ENCODE results near the gene HAUS8. TPM values are rescaled to one million over a fixed set of nuclear protein-coding genes. Genes with fewer than 3 reads are reported as not detected.

The HAUS8 gene
- total and polyA plus RNA-seq, 2 donors (not counting 3 experiments of a cell fraction or from before 2014, with no cell fraction given), result 9.6 to 30.3 TPM

DNA sequence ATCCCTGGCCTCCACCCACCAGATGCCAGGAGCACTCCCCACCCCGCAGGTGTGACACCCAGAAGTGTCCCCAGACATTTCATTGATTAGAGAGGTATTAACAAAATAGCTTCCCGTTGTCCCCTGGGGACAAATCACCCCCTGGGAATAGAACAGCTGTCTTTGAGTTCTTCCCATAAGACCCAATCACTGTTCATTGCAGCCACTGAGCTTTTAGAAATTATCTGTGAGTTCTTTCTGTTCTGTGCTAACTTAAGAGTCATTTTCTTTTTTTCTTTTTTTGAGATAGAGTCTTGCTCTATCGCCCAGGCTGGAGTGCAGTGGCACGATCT is 33.2 kb upstream of the HAUS8 start:
- Histone ChIP-seq H3K9me1 (replicated peaks; ENCODE audit: control insufficient read depth, extremely low read depth, insufficient read depth, low read length) (no peaks in the 10 kb centered on the region), H3K4me2 (ENCODE audit: insufficient read depth, low read length) (peak overlapping the region; percentile 0), H3K36me3 (ENCODE audit: control insufficient read depth in 2 of 2, extremely low read depth in 1 of 2, insufficient read depth in 2 of 2, low read length in 2 of 2) (peaks cover 0 to 12% of the 10 kb centered on the region in 2 experiments), H3K27me3 (ENCODE audit: control insufficient read depth in 2 of 2, insufficient read depth in 2 of 2, low read length in 2 of 2) (no peaks in the 10 kb centered on the region), H3K9ac (replicated peaks; ENCODE audit: extremely low read depth, insufficient read depth, low read length) (peak overlapping the region; percentile 1), H4K20me1 (replicated peaks; ENCODE audit: control insufficient read depth, extremely low read depth, insufficient read depth, low read length) (no peaks in the 10 kb centered on the region), H3K27ac (ENCODE audit: insufficient read depth, low read depth, low read length) (peak overlapping the region; percentile 80), H3K4me1 (ENCODE audit: control insufficient read depth, extremely low read depth, insufficient read depth, low read length) (peaks cover 11% of the 10 kb centered on the region), H3K4me3 (replicated peaks in 1 of 3; ENCODE audit: insufficient read depth in 1 of 3, low read depth in 1 of 3, low read length in 3 of 3) (no peak overlapping the region), H3K79me2 (ENCODE audit: control insufficient read depth, insufficient read depth, low read length) (peaks cover 72% of the 10 kb centered on the region), H3K9me3 (replicated peaks; ENCODE audit: control insufficient read depth, insufficient read depth, low read length) (no peaks in the 10 kb centered on the region), H2AFZ (ENCODE audit: low read depth, low read length) (no peak overlapping the region)
- BruUV-seq (replicated peaks), result TSS peak; percentile 51
- CTCF ChIA-PET, result interaction anchor here (0.9 to 1.6 kb wide), 7 partner anchors 8 to 32 kb away, joined by 3 to 10 read pairs (median 3); no protein-coding TSS in a partner anchor
- dilution Hi-C loops (cut with MboI; ENCODE audit: extremely low pct_ligation_motif_present, low sequenced_read_pairs) (no loop called here), intact Hi-C loops (cut with micrococcal nuclease) (loop anchor here (1.0 to 5.0 kb wide), 4 partner anchors 27 to 39 kb away; partner anchors contain the start of genes HAUS8 and MYO9B)
- TF ChIP-seq JUN (IDR thresholded peaks at IDR 0.05; ENCODE audit: borderline replicate concordance, insufficient read depth, insufficient read length, low read depth) (no peak), POLR2A (IDR thresholded peaks at IDR 0.05; ENCODE audit: low read depth, low read length) (no peak)
- no peak for DNase-seq (ENCODE audit: low read depth, low spot score)
- no peak for FAIRE-seq
- POLR2A ChIA-PET, result no interaction called here

DNA sequence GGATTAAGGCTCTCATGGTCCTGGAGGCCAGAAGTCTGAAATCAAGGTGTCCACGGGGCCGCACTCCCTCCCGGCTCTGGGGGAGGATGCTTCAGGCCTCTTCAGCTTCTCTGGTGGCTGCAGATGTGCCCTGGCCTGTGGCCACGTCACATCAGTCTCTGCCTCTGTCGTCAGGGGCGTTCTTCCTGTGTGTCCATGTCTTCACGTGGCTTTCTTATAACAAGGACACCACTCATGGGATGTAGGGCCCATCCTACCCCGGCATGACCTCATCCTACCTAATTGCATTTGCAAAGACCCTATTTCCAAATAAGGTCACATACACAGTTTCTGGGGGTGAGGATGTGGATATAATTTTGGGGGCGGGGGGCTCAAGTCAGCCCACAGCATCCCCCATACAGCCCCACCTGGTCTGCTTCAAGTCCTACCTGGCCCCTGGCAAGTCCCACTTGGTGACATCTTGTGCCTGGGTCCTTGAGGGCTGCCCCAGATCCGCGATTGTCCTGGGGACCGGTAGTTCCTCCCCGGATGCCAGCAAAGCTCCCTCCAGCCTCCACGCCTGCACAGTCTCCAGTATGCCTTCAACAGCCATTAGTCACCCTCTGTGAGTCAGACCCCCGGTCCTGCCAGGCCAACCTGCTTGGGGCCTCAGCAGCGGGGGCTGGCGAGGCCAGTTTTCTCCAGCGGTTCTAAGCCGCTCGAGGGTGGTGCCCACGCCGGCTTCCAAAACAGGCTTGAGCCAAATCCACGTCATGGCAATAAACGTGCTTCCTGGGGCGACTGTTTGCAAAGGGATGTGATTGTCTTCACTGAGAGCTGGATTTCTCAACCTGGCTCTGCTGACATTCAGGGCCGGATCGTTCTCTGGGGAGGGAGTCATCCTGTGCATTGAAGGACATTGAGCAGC is 32.5 kb upstream of the HAUS8 start:
- CTCF ChIA-PET, result interaction anchor here (0.9 to 1.6 kb wide), 7 partner anchors 8 to 31 kb away, joined by 3 to 10 read pairs (median 3); no protein-coding TSS in a partner anchor
- BruUV-seq (replicated peaks), result TSS peak; percentile 80

More for the DNA sequence above, 32.5 kb upstream of the HAUS8 start:
- Histone ChIP-seq H3K4me1 (ENCODE audit: control insufficient read depth, extremely low read depth, insufficient read depth, low read length) (peaks cover 11% of the 10 kb centered on the region), H3K27ac (ENCODE audit: insufficient read depth, low read depth, low read length) (peak overlapping the region; percentile 80), H3K79me2 (ENCODE audit: control insufficient read depth, insufficient read depth, low read length) (peaks cover 72% of the 10 kb centered on the region), H4K20me1 (replicated peaks; ENCODE audit: control insufficient read depth, extremely low read depth, insufficient read depth, low read length) (no peaks in the 10 kb centered on the region), H3K4me3 (replicated peaks in 1 of 3; ENCODE audit: insufficient read depth in 1 of 3, low read depth in 1 of 3, low read length in 3 of 3) (no peak overlapping the region), H3K9me3 (replicated peaks; ENCODE audit: control insufficient read depth, insufficient read depth, low read length) (no peaks in the 10 kb centered on the region), H3K9me1 (replicated peaks; ENCODE audit: control insufficient read depth, extremely low read depth, insufficient read depth, low read length) (no peaks in the 10 kb centered on the region), H3K4me2 (ENCODE audit: insufficient read depth, low read length) (peak overlapping the region; percentile 8), H3K27me3 (ENCODE audit: control insufficient read depth in 2 of 2, insufficient read depth in 2 of 2, low read length in 2 of 2) (no peaks in the 10 kb centered on the region), H3K36me3 (ENCODE audit: control insufficient read depth in 2 of 2, extremely low read depth in 1 of 2, insufficient read depth in 2 of 2, low read length in 2 of 2) (peaks cover 0 to 12% of the 10 kb centered on the region in 2 experiments), H2AFZ (ENCODE audit: low read depth, low read length) (no peak overlapping the region), H3K9ac (replicated peaks; ENCODE audit: extremely low read depth, insufficient read depth, low read length) (peak overlapping the region; percentile 6)
- DNase-seq (ENCODE audit: low read depth, low spot score) (peak; percentile 96), FAIRE-seq (peak; percentile 99)
- POLR2A ChIA-PET, result interaction anchor here (0.5 kb wide), 1 partner anchor 23 kb away, joined by 4 read pairs; no protein-coding TSS in a partner anchor
- dilution Hi-C loops (cut with MboI; ENCODE audit: extremely low pct_ligation_motif_present, low sequenced_read_pairs), result no loop called here
- TF ChIP-seq FOS (IDR thresholded peaks at IDR 0.05; ENCODE audit: borderline replicate concordance, insufficient read depth, low read length), result peak; percentile 98
- TF ChIP-seq EZH2 (IDR thresholded peaks at IDR 0.05; ENCODE audit: borderline replicate concordance, low read depth, low read length, severe bottlenecking), result no peak
- no peak for TF ChIP-seq GATA2 (IDR thresholded peaks at IDR 0.05; ENCODE audit: insufficient read depth, insufficient read length, low read depth, low read length)
- TF ChIP-seq POLR2A (IDR thresholded peaks at IDR 0.05; ENCODE audit: low read depth, low read length), result no peak
- TF ChIP-seq MYC (IDR thresholded peaks at IDR 0.05; ENCODE audit: low read depth, low read length), result peak; percentile 8
- peak; percentile 91 for TF ChIP-seq POLR2AphosphoS5 (IDR thresholded peaks at IDR 0.05; ENCODE audit: insufficient read depth, low read depth, low read length)
- TF ChIP-seq JUN (IDR thresholded peaks at IDR 0.05; ENCODE audit: borderline replicate concordance, insufficient read depth, insufficient read length, low read depth), result peak; percentile 86
- TF ChIP-seq, protein P1, sequence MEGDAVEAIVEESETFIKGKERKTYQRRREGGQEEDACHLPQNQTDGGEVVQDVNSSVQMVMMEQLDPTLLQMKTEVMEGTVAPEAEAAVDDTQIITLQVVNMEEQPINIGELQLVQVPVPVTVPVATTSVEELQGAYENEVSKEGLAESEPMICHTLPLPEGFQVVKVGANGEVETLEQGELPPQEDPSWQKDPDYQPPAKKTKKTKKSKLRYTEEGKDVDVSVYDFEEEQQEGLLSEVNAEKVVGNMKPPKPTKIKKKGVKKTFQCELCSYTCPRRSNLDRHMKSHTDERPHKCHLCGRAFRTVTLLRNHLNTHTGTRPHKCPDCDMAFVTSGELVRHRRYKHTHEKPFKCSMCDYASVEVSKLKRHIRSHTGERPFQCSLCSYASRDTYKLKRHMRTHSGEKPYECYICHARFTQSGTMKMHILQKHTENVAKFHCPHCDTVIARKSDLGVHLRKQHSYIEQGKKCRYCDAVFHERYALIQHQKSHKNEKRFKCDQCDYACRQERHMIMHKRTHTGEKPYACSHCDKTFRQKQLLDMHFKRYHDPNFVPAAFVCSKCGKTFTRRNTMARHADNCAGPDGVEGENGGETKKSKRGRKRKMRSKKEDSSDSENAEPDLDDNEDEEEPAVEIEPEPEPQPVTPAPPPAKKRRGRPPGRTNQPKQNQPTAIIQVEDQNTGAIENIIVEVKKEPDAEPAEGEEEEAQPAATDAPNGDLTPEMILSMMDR (IDR thresholded peaks at IDR 0.05; ENCODE audit: extremely low read depth in 1 of 2, insufficient read depth in 1 of 2, low read depth in 1 of 2, low read length in 2 of 2), result no peak
- intact Hi-C loops (cut with micrococcal nuclease), result loop anchor here (1.0 to 5.0 kb wide), 4 partner anchors 27 to 40 kb away; partner anchors contain the start of genes HAUS8 and MYO9B
